ENCODE data around the gene PIGBOS1. TPM values are rescaled to one million over a fixed set of nuclear protein-coding genes. Genes with fewer than 3 reads are reported as not detected.
"Not testable (repeated sequence)": the region's sequence is repeated elsewhere in the genome, so short reads cannot be mapped to it uniquely, and the experiment has no call there.

Gene PIGBOS1
- total RNA-seq, 1 experiment from 2014 or later = 13.3 TPM

DNA sequence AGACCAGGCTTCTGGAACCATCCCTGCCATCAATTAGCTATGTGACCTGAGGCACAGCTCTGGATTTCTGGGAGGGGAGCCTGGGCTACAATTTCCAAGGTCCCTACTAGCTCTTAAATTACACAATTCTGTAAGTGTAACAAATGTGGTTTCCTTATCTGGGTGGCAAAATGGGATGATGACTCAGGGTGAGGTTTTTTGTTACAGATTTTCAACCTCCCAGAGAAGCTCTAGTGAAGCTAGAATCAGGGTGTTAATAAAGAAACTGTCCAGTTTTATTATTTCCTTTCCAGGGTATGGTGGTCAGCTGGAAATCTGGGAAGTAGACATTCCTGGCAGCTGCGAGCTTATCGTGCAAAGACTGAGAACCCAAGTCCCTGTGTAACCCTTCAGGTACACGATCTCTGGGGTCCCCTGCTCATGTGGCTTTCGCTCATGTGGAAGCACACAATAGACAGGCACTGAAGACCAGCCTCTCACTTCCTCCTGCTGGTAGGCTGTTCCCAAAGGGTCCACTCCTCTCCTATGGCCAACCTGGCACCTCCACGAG lies 36.6 kb downstream of the PIGBOS1 start:
- POLR2A ChIA-PET (ENCODE audit: low non-redundant PET) = no interaction called here

DNA sequence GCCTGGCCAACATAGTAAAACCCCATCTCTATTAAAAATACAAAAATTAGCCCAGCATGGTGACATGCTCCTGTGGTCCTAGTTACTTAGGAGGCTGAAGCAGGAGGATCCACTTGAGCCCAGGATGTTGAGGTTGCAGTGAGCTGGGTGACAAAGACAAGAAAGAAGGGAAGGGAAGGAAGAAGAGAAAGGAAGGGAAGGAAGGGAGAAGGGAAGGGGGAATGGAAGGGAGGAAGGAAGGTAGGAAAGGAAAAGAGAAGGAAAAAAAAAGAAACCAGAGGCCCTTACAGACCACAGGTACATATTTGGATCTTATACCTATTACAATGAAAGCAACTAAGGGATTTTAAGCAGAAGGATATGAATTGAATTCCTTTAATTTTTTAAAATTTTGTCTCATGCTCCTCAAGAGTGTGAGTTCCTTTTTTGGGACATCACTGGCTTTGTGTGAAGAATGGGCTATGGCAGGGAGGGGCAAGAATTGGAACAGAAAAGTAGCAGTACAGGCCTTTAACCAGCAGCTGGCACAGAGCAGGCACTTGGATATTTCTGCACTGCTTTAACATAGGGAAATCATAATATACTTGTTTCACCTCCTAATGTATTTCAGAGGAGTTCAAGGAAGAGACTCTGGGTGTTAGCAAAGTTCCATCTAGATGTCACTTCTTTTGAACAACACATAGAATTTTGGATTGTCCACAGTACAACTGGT lies 37.2 kb downstream of the PIGBOS1 start:
- H3K36me3 ChIP-seq (ENCODE audit: insufficient read depth, low read length, poor library complexity, severe bottlenecking) = no peaks in the 10 kb centered on the region
- no peaks in the 10 kb centered on the region for H3K9me3 ChIP-seq (ENCODE audit: low read depth, low read length, poor library complexity, severe bottlenecking)
- no peaks in the 10 kb centered on the region for H3K27me3 ChIP-seq (replicated peaks; ENCODE audit: insufficient read depth, low read depth, low read length, poor library complexity)
- H3K27ac ChIP-seq (ENCODE audit: low read depth, low read length, poor library complexity, severe bottlenecking) = no peak overlapping the region
- intact Hi-C loops (cut with micrococcal nuclease; ENCODE audit: unreplicated experiment) = no loop called here
- CTCF ChIA-PET = no interaction called here
- DNase-seq (ENCODE audit: low spot score) = no peak
- no peak for TF ChIP-seq EZH2 (IDR thresholded peaks at IDR 0.05; ENCODE audit: borderline replicate concordance, low read depth, low read length, poor library complexity, severe bottlenecking)
- TF ChIP-seq, protein P1, sequence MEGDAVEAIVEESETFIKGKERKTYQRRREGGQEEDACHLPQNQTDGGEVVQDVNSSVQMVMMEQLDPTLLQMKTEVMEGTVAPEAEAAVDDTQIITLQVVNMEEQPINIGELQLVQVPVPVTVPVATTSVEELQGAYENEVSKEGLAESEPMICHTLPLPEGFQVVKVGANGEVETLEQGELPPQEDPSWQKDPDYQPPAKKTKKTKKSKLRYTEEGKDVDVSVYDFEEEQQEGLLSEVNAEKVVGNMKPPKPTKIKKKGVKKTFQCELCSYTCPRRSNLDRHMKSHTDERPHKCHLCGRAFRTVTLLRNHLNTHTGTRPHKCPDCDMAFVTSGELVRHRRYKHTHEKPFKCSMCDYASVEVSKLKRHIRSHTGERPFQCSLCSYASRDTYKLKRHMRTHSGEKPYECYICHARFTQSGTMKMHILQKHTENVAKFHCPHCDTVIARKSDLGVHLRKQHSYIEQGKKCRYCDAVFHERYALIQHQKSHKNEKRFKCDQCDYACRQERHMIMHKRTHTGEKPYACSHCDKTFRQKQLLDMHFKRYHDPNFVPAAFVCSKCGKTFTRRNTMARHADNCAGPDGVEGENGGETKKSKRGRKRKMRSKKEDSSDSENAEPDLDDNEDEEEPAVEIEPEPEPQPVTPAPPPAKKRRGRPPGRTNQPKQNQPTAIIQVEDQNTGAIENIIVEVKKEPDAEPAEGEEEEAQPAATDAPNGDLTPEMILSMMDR (conservative IDR thresholded peaks at IDR 0.05; ENCODE audit: low read depth, low read length) = no peak
- no peak overlapping the region for H3K4me3 ChIP-seq (ENCODE audit: low read depth, low read length, poor library complexity, severe bottlenecking)
- no TSS peak for BruUV-seq (replicated peaks)
- H3K4me1 ChIP-seq (ENCODE audit: insufficient read depth, low read length, poor library complexity, severe bottlenecking) = no peaks in the 10 kb centered on the region
- POLR2A ChIA-PET (ENCODE audit: low non-redundant PET) = no interaction called here

More for the DNA sequence above, 36.6 kb downstream of the PIGBOS1 start:
- intact Hi-C loops (cut with micrococcal nuclease; ENCODE audit: unreplicated experiment) = no loop called here
- H3K4me1 ChIP-seq (ENCODE audit: insufficient read depth, low read length, poor library complexity, severe bottlenecking) = no peaks in the 10 kb centered on the region
- CTCF ChIA-PET = interaction anchor here (0.6 kb wide), 1 partner anchor 65 kb away, joined by 3 read pairs; no protein-coding TSS in a partner anchor
- TF ChIP-seq, protein P1 (conservative IDR thresholded peaks at IDR 0.05; ENCODE audit: low read depth, low read length) = no peak
- no peak for TF ChIP-seq EZH2 (IDR thresholded peaks at IDR 0.05; ENCODE audit: borderline replicate concordance, low read depth, low read length, poor library complexity, severe bottlenecking)
- H3K4me3 ChIP-seq (ENCODE audit: low read depth, low read length, poor library complexity, severe bottlenecking) = no peak overlapping the region
- no peaks in the 10 kb centered on the region for H3K27me3 ChIP-seq (replicated peaks; ENCODE audit: insufficient read depth, low read depth, low read length, poor library complexity)
- H3K27ac ChIP-seq (ENCODE audit: low read depth, low read length, poor library complexity, severe bottlenecking) = no peak overlapping the region
- DNase-seq (ENCODE audit: low spot score) = no peak
- H3K9me3 ChIP-seq (ENCODE audit: low read depth, low read length, poor library complexity, severe bottlenecking) = no peaks in the 10 kb centered on the region
- H3K36me3 ChIP-seq (ENCODE audit: insufficient read depth, low read length, poor library complexity, severe bottlenecking) = no peaks in the 10 kb centered on the region
- no TSS peak for BruUV-seq (replicated peaks)

DNA sequence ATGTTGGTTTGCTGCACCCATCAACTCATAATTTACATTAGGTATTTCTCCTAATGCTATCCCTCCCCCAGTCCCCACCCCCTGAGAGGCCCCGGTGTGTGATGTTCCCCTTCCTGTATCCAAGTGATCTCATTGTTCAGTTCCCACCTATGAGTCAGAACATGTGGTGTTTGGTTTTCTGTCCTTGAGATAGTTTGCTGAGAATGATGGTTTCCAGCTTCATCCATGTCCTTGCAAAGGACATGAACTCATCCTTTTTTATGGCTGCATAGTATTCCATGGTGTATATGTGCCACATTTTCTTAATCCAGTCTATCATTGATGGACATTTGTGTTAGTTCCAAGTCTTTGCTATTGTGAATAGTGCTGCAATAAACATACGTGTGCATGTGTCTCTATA lies 38.3 kb downstream of the PIGBOS1 start:
- DNase-seq (ENCODE audit: low spot score); POLR2A ChIA-PET (ENCODE audit: low non-redundant PET); H3K4me3 ChIP-seq (ENCODE audit: low read depth, low read length, poor library complexity, severe bottlenecking); H3K36me3 ChIP-seq (ENCODE audit: insufficient read depth, low read length, poor library complexity, severe bottlenecking); BruUV-seq (replicated peaks); H3K9me3 ChIP-seq (ENCODE audit: low read depth, low read length, poor library complexity, severe bottlenecking); H3K27ac ChIP-seq (ENCODE audit: low read depth, low read length, poor library complexity, severe bottlenecking); intact Hi-C loops (cut with micrococcal nuclease; ENCODE audit: unreplicated experiment); H3K27me3 ChIP-seq (replicated peaks; ENCODE audit: insufficient read depth, low read depth, low read length, poor library complexity); CTCF ChIA-PET; H3K4me1 ChIP-seq (ENCODE audit: insufficient read depth, low read length, poor library complexity, severe bottlenecking): not testable (repeated sequence)
